Measurements from ENCODE around the gene FANCE. TPM values are rescaled to one million over a fixed set of nuclear protein-coding genes. Genes with fewer than 3 reads are reported as not detected.

FANCE gene
- polyA plus RNA-seq, 1 experiment = 11.7 TPM

DNA sequence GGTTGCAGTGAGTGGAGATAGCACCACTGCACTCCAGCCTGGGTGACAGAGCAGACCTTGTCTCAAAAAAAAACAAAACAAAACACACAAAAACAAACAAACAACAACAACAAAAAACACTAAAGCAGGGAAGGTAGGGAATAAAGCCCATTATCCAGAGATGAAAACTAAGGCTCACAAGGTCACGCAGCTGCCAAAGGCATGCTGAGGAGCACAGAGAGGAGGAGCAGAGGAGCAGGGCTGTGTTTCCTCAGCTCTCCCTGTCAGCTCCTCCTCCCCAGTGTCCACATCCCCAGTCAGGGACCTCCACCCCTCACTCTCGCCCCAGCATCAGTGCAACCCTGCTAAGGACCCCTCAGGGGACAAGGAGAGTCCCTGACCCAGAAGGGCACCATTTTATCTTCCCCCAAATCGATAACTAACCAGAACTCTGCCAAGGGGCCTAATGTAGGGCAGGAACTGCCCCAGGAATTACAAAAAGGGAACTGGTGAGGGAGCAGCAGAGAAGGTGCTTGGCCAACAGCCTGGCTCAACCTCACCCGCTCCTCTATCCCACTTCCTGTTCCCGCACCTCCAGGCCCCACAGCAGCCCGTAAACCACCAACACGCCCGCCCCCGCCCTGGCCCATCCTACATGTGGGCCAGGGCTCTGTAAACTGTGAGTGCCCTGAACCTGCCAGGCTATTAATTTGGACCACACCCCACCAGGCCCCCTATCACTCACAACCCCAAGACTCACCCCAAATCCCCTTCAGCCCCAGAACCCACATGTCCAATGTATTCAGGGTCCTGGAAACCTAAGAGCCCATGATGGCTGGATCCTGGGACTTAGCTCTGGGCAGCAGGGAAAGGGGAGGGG is 35.7 kb downstream of the FANCE start:
- no peaks in the 10 kb centered on the region for H3K27me3 ChIP-seq (ENCODE audit: control insufficient read depth, insufficient read depth, low read length)
- POLR2A ChIA-PET = no interaction called here
- H3K4me3 ChIP-seq (ENCODE audit: low read depth, low read length) = no peak overlapping the region
- no peak for TF ChIP-seq CTCF (IDR thresholded peaks at IDR 0.05; ENCODE audit: insufficient read depth, low read depth, low read length)
- no peak for DNase-seq (ENCODE audit: low read depth)
- peaks cover 8% of the 10 kb centered on the region for H3K36me3 ChIP-seq (ENCODE audit: control insufficient read depth, insufficient read depth, low read length)
- CTCF ChIA-PET = no interaction called here

- Histone ChIP-seq H3K4me3 (ENCODE audit: low read depth, low read length) (no peak overlapping the region), H3K27me3 (ENCODE audit: control insufficient read depth, insufficient read depth, low read length) (no peaks in the 10 kb centered on the region), H3K36me3 (ENCODE audit: control insufficient read depth, insufficient read depth, low read length) (peaks cover 8% of the 10 kb centered on the region)
- DNase-seq (ENCODE audit: low read depth) = no peak
- CTCF ChIA-PET = no interaction called here
- no peak for TF ChIP-seq CTCF (IDR thresholded peaks at IDR 0.05; ENCODE audit: insufficient read depth, low read depth, low read length)
- POLR2A ChIA-PET = no interaction called here
Measured at GRCh38 chr6:35488517-35488862, 36.4 kb downstream of the FANCE start.

- DNase-seq (ENCODE audit: low read depth) = no peak
Measured at GRCh38 chr6:35489066-35489465, 36.9 kb downstream of the FANCE start.

DNA sequence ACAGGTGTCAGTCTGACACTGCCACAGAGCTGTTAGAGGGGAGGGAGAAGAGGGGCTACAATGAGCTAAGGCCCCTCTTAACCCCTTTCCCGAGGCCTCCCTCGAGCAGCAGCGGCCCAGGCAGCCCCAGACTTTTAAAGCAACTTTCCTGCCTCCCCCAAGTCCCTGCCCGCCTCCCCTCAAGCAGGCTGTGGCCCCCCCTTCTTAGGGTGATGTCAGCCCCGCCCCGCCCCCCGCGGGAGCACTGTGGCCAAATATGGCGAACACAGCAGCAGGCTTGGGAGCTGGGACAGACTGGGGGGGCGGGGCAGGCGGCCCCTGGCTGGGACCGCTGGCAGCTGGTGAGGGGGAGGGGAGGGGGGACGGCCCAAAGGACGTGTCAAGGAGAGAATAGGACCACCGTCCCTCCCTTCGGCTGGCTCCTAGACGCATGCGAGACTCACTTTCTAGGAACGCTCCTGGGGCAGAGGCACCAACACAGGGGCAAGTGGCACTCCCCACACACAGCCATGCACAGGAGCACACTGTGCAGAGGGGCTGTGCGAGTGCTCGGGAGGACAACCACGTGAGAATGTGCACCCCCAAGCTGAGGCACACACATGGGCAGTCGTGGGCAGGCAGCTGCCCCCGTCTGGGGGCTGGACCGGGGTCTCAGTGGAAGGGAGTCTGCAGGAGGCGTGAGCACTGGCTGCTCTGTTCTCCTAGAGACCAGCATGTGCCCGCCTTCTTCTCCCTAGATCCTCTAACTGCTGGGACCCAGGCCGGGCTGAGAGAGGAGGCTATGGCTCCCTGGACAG is 38.1 kb downstream of the FANCE start:
- Histone ChIP-seq H3K36me3 (ENCODE audit: control insufficient read depth, insufficient read depth, low read length) (peaks cover 2% of the 10 kb centered on the region; the same call in 1 of the 2 replicates), H3K27me3 (ENCODE audit: control insufficient read depth, insufficient read depth, low read length) (no peaks in the 10 kb centered on the region), H3K4me3 (ENCODE audit: low read depth, low read length) (0 out of 2 replicates have a peak overlapping the region, but pooled peaks have one; percentile 5)
- no peak for DNase-seq (ENCODE audit: low read depth)
- no peak for TF ChIP-seq CTCF (IDR thresholded peaks at IDR 0.05; ENCODE audit: insufficient read depth, low read depth, low read length)
- CTCF ChIA-PET = interaction anchor here (0.5 to 1.2 kb wide), 4 partner anchors 19 to 196 kb away, joined by 3 to 4 read pairs (median 3); no protein-coding TSS in a partner anchor
- POLR2A ChIA-PET = no interaction called here

More at GRCh38 chr6:35489066-35489465, 36.9 kb downstream of the FANCE start:
- CTCF ChIA-PET = interaction anchor here (1.2 kb wide), 1 partner anchor 18 kb away, joined by 3 read pairs; no protein-coding TSS in a partner anchor
- Histone ChIP-seq H3K4me3 (ENCODE audit: low read depth, low read length) (no peak overlapping the region), H3K27me3 (ENCODE audit: control insufficient read depth, insufficient read depth, low read length) (no peaks in the 10 kb centered on the region), H3K36me3 (ENCODE audit: control insufficient read depth, insufficient read depth, low read length) (peaks cover 8% of the 10 kb centered on the region)
- TF ChIP-seq CTCF (IDR thresholded peaks at IDR 0.05; ENCODE audit: insufficient read depth, low read depth, low read length) = no peak
- POLR2A ChIA-PET = no interaction called here

Measured in BJ (cell line).